IMR-90 (cell line): Measurements from ENCODE around the gene IL36B. TPM values are rescaled to one million over a fixed set of nuclear protein-coding genes. Genes with fewer than 3 reads are reported as not detected.

Experiments
- ATAC-seq: fragments of 200-7000 bp; cut with Tn5 transposase; 2 replicates; pipeline ENCODE4 v1.9.1; 2020; ENCODE audit warnings: low read depth, mild to moderate bottlenecking, moderate library complexity
- BruUV-seq: library from RNA; stranded (reverse); fragments of 400-500 nt; replicated peaks from 2 replicates; lab custom pipeline; 2021; lab: Mats Ljungman, UMichigan
- CTCF ChIA-PET: fragments of 300-600 bp; formaldehyde crosslinking; extraction: SDS; loops from one replicate; lab custom pipeline; 2021; ENCODE audit warnings: antibody characterized with exemption; lab: Yijun Ruan, JAX
- POLR2A ChIA-PET: fragments of 300-600 bp; sonication (Branson Sonifier 250); formaldehyde crosslinking; loops from one replicate; lab custom pipeline; 2022; ENCODE audit warnings: antibody characterized with exemption; ENCODE audit not compliant: unreplicated experiment; lab: Charles Lee
- DNase-seq: peaks from one replicate; pipeline ENCODE4 v3.0.0; 2013
- H2AFZ ChIP-seq: replicated peaks from 2 replicates; pipeline ENCODE3; 2013; ENCODE audit warnings: low read length, mild to moderate bottlenecking; ENCODE audit not compliant: poor library complexity
- H2AK5ac ChIP-seq: 2 replicates; pipeline ENCODE4 v1.6.1; 2013; ENCODE audit warnings: low read depth, low read length, inconsistent platforms
- H2AK9ac ChIP-seq: replicated peaks from 2 replicates; pipeline ENCODE3; 2013; ENCODE audit warnings: mild to moderate bottlenecking, low read depth, low read length, moderate library complexity; ENCODE audit not compliant: poor library complexity
- H2BK120ac ChIP-seq: 2 replicates; pipeline ENCODE4 v1.6.1; 2013; ENCODE audit warnings: low read depth, low read length, inconsistent platforms
- H2BK15ac ChIP-seq: 3 replicates; pipeline ENCODE4 v1.6.1; 2013; ENCODE audit warnings: low read depth, low read length, inconsistent platforms
- H2BK20ac ChIP-seq: 2 replicates; pipeline ENCODE4 v1.6.1; 2013; ENCODE audit warnings: low read depth, mild to moderate bottlenecking, inconsistent platforms, low read length, moderate library complexity
- H2BK5ac ChIP-seq: 2 replicates; pipeline ENCODE4 v1.6.1; 2013; ENCODE audit warnings: mild to moderate bottlenecking, low read depth, low read length, inconsistent platforms; ENCODE audit not compliant: poor library complexity, severe bottlenecking
- H3K14ac ChIP-seq: replicated peaks from 2 replicates; pipeline ENCODE4 v1.6.1; 2013; ENCODE audit warnings: low read depth, low read length, inconsistent platforms
- H3K18ac ChIP-seq: 2 replicates; pipeline ENCODE4 v1.6.1; 2013; ENCODE audit warnings: low read depth, low read length, control low read depth
- H3K23ac ChIP-seq: 2 replicates; pipeline ENCODE4 v1.6.1; 2013; ENCODE audit warnings: low read depth, low read length, inconsistent platforms
- H3K27ac ChIP-seq: 2 replicates; pipeline ENCODE4 v1.5.1; 2013; ENCODE audit warnings: mild to moderate bottlenecking, control low read depth, low read length; ENCODE audit not compliant: insufficient read depth
- H3K27me3 ChIP-seq: 2 replicates; pipeline ENCODE4 v1.6.1; 2013; ENCODE audit warnings: low read length; ENCODE audit not compliant: control insufficient read depth, insufficient read depth
- H3K36me3 ChIP-seq: 2 replicates; pipeline ENCODE4 v1.6.1; 2013; ENCODE audit warnings: low read length, mixed read lengths; ENCODE audit not compliant: control insufficient read depth, insufficient read depth
- H3K4ac ChIP-seq: 2 replicates; pipeline ENCODE4 v1.6.1; 2013; ENCODE audit warnings: low read depth, low read length, inconsistent platforms
- H3K4me1 ChIP-seq: 2 replicates; pipeline ENCODE4 v1.6.1; 2013; ENCODE audit warnings: low read length, mixed read lengths; ENCODE audit not compliant: control insufficient read depth, insufficient read depth
- H3K4me2 ChIP-seq: 2 replicates; pipeline ENCODE4 v1.6.1; 2013; ENCODE audit warnings: low read depth, mild to moderate bottlenecking, control low read depth, low read length, moderate library complexity
- H3K4me3 ChIP-seq: 2 replicates; pipeline ENCODE4 v1.5.1; 2013; ENCODE audit warnings: low read depth, mild to moderate bottlenecking, control low read depth, low read length, moderate library complexity; ENCODE audit not compliant: insufficient read depth
- H3K56ac ChIP-seq: 2 replicates; pipeline ENCODE4 v1.6.1; 2013; ENCODE audit warnings: low read length, inconsistent platforms; ENCODE audit not compliant: insufficient read depth; ENCODE audit errors: extremely low read depth
- H3K79me1 ChIP-seq, 2 experiments: 2 replicates each; pipeline ENCODE4 v1.6.1; 2013; ENCODE audit warnings: low read length in 2 of 2, inconsistent platforms in 1 of 2, low read depth in 1 of 2
- H3K9ac ChIP-seq: 2 replicates; pipeline ENCODE4 v1.6.1; 2013; ENCODE audit warnings: low read depth, low read length, control low read depth
- H3K9me1 ChIP-seq: 2 replicates; pipeline ENCODE4 v1.6.1; 2013; ENCODE audit warnings: low read length, inconsistent platforms; ENCODE audit not compliant: insufficient read depth
- H3K9me3 ChIP-seq: 2 replicates; pipeline ENCODE4 v1.6.1; 2013; ENCODE audit warnings: low read length; ENCODE audit not compliant: control insufficient read depth, insufficient read depth
- H4K20me1 ChIP-seq: 2 replicates; pipeline ENCODE4 v1.6.1; 2013; ENCODE audit warnings: low read length, inconsistent platforms; ENCODE audit not compliant: insufficient read depth
- H4K5ac ChIP-seq: 2 replicates; pipeline ENCODE4 v1.6.1; 2013; ENCODE audit warnings: mild to moderate bottlenecking, low read depth, low read length, control low read depth
- H4K8ac ChIP-seq, 2 experiments: 2 replicates each; pipeline ENCODE4 v1.6.1; 2013; ENCODE audit warnings: low read depth in 2 of 2, low read length in 2 of 2, control low read depth in 1 of 2, inconsistent platforms in 1 of 2
- H4K91ac ChIP-seq: 2 replicates; pipeline ENCODE4 v1.6.1; 2013; ENCODE audit warnings: low read depth, low read length, inconsistent platforms; ENCODE audit not compliant: insufficient read depth
- BHLHE40 ChIP-seq: fragments of 150-350 bp; IDR thresholded peaks from 2 replicates; pipeline ENCODE4 v1.6.1; 2016; ENCODE audit warnings: mild to moderate bottlenecking, low read depth, low read length
- CEBPB ChIP-seq: IDR thresholded peaks from 2 replicates; pipeline ENCODE4 v1.6.1; 2012; ENCODE audit warnings: low read depth, low read length, improper control_type of control experiment
- CTCF ChIP-seq: conservative IDR thresholded peaks from 2 replicates; pipeline ENCODE4 v1.5.1; 2012; ENCODE audit warnings: mild to moderate bottlenecking, low read depth, low read length, improper control_type of control experiment
- MAFK ChIP-seq: IDR thresholded peaks from 2 replicates; pipeline ENCODE4 v1.6.1; 2012; ENCODE audit warnings: low read depth, low read length, improper control_type of control experiment
- MXI1 ChIP-seq: IDR thresholded peaks from 2 replicates; pipeline ENCODE4 v1.6.1; 2012; ENCODE audit warnings: low read depth, mild to moderate bottlenecking, low read length, moderate library complexity, borderline replicate concordance
- RCOR1 ChIP-seq: IDR thresholded peaks from 2 replicates; pipeline ENCODE4 v1.6.1; 2012; ENCODE audit warnings: mild to moderate bottlenecking, low read length, improper control_type of control experiment; ENCODE audit not compliant: insufficient replicate concordance
- SMC3 ChIP-seq: fragments of 150-350 bp; IDR thresholded peaks from 2 replicates; pipeline ENCODE4 v1.6.1; 2016; ENCODE audit warnings: low read depth, mild to moderate bottlenecking, antibody characterized with exemption, low read length, moderate library complexity
- WGBS, 2 experiments: methylation state at CpG; one replicate each; pipeline versions ENCODE4 v1.1.5 to v1.1.7; 2013; ENCODE audit warnings: missing lambda C conversion rate in 2 of 2; ENCODE audit not compliant: insufficient read length in 1 of 2; ENCODE audit errors: extremely low coverage in 2 of 2; 5-methylcytosine and 5-hydroxymethylcytosine counted together
- dilution Hi-C: fragments of 300-500 bp; cut with HindIII; formaldehyde crosslinking; loops from one replicate; pipeline ENCODE4 v1.14.3; 2018; ENCODE audit warnings: low sequenced_read_pairs; ENCODE audit not compliant: unreplicated experiment
- in situ Hi-C: fragments of 300-500 bp; cut with MboI; formaldehyde crosslinking; loops from 3 replicates; pipeline ENCODE4 v1.14.3; 2019; ENCODE audit warnings: low sequenced_read_pairs, inconsistent platforms, mixed read lengths
- intact Hi-C: fragments of 100-400 bp; cut with micrococcal nuclease; formaldehyde crosslinking; loops from 2 replicates; pipeline ENCODE4 v1.10.0; 2022
- polyA plus RNA-seq, 3 experiments: library from polyadenylated mRNA; depleted of rRNA; stranded (reverse); fragments of >200 nt; gene quantifications; 2 replicates each; pipeline ENCODE4 v1.2.3, GENCODE V29; 2012; ENCODE audit warnings: low replicate concordance in 1 of 3
- total RNA-seq: library from RNA; depleted of rRNA; stranded (reverse); fragments of >200 nt; gene quantifications from 2 replicates; pipeline ENCODE4 v1.2.3, GENCODE V29; 2012

Gene IL36B
- total and polyA plus RNA-seq, 2 of the 4 experiments (the other 2 are of a cell fraction): not detected

- DNase-seq: no peak
- in situ Hi-C loops: no loop called here
- Histone ChIP-seq H3K27me3 (peaks cover 12% of the 10 kb centered on the region), H3K4ac (no peak overlapping the region), H3K9me1 (no peaks in the 10 kb centered on the region), H2BK20ac (no peak overlapping the region), H3K4me3 (no peak overlapping the region), H4K8ac (no peak overlapping the region), H3K4me1 (no peaks in the 10 kb centered on the region), H3K23ac (no peak overlapping the region), H3K18ac (no peak overlapping the region), H3K9me3 (no peaks in the 10 kb centered on the region), H3K27ac (no peak overlapping the region), H4K20me1 (no peaks in the 10 kb centered on the region), H2AFZ (no peak overlapping the region), H4K91ac (no peak overlapping the region), H3K4me2 (no peak overlapping the region), H3K36me3 (no peaks in the 10 kb centered on the region), H4K5ac (no peak overlapping the region), H3K79me1 (no peaks in the 10 kb centered on the region), H3K14ac (no peak overlapping the region), H2BK5ac (no peak overlapping the region), H2BK15ac (no peak overlapping the region), H3K56ac (no peak overlapping the region), H3K9ac (no peak overlapping the region), H2BK120ac (no peak overlapping the region), H2AK9ac (no peak overlapping the region), H2AK5ac (no peak overlapping the region)
- ATAC-seq: no peak
- dilution Hi-C loops: no loop called here
- no CpG with 5 or more reads among the region's 2 CpGs for WGBS, 2 experiments
- intact Hi-C loops: no loop called here
- BruUV-seq: no TSS peak
- ChIA-PET CTCF (no interaction called here), POLR2A (no interaction called here)
- TF ChIP-seq SMC3 (no peak), MXI1 (no peak), RCOR1 (no peak), BHLHE40 (no peak), MAFK (no peak), CTCF (no peak), CEBPB (no peak)
These were observed 13.5 kb downstream of the IL36B start for GRCh38 chr2:113039158-113039557.
